Keratinocyte (primary cell): Measurements from ENCODE around the gene DNAH17. TPM values are rescaled to one million over a fixed set of nuclear protein-coding genes. Genes with fewer than 3 reads are reported as not detected.

ENCODE experiments used
- DNase-seq: peaks from one replicate; pipeline ENCODE4 v3.0.0-alpha.2; 2011; ENCODE audit warnings: low read depth, missing footprints, low spot score
- FAIRE-seq: peaks from 2 replicates; lab custom pipeline; 2011; peaks lifted over from hg19 to GRCh38; lab: Jason Lieb, UNC
- H2AFZ ChIP-seq: 2 replicates; pipeline ENCODE4 v1.6.0; 2012; ENCODE audit warnings: low read length, control low read depth, inconsistent platforms; ENCODE audit not compliant: control insufficient read depth
- H3K27ac ChIP-seq: 2 replicates; pipeline ENCODE4 v1.5.1; 2011; ENCODE audit warnings: low read length; ENCODE audit not compliant: control insufficient read depth, insufficient read depth
- H3K27me3 ChIP-seq: 3 replicates; pipeline ENCODE4 v1.6.0; 2011; ENCODE audit warnings: low read length; ENCODE audit not compliant: control insufficient read depth, insufficient read depth; ENCODE audit errors: extremely low read depth
- H3K36me3 ChIP-seq, 2 experiments: 2 replicates in 1 of 2; 3 replicates in 1 of 2; pipeline ENCODE4 v1.5.1; 2011; ENCODE audit warnings: low read length in 2 of 2, mild to moderate bottlenecking in 1 of 2; ENCODE audit not compliant: control insufficient read depth in 2 of 2, insufficient read depth in 2 of 2; ENCODE audit errors: extremely low read depth in 1 of 2
- H3K4me1 ChIP-seq: 3 replicates; pipeline ENCODE4 v1.5.1; 2011; ENCODE audit warnings: low read length; ENCODE audit not compliant: control insufficient read depth, insufficient read depth; ENCODE audit errors: extremely low read depth
- H3K4me2 ChIP-seq: 3 replicates; pipeline ENCODE4 v1.6.0; 2011; ENCODE audit warnings: low read depth, low read length; ENCODE audit not compliant: control insufficient read depth, insufficient read depth; ENCODE audit errors: extremely low read depth
- H3K4me3 ChIP-seq, 3 experiments: fragments of 200-600 bp in 1 of 3; sonication (generic) in 1 of 3; 2 replicates in 2 of 3; 3 replicates in 1 of 3; pipeline ENCODE4 v1.5.1; 2011 to 2016; ENCODE audit warnings: low read length in 3 of 3, mild to moderate bottlenecking in 3 of 3, control low read depth in 2 of 3, inconsistent platforms in 1 of 3, low read depth in 1 of 3, mixed read lengths in 1 of 3, mixed run types in 1 of 3, moderate library complexity in 1 of 3; ENCODE audit not compliant: control insufficient read depth in 2 of 3, insufficient read depth in 2 of 3; ENCODE audit errors: extremely low read depth in 1 of 3
- H3K79me2 ChIP-seq: 2 replicates; pipeline ENCODE4 v1.6.0; 2012; ENCODE audit warnings: low read length; ENCODE audit not compliant: control insufficient read depth, insufficient read depth
- H3K9ac ChIP-seq: 3 replicates; pipeline ENCODE4 v1.6.0; 2011; ENCODE audit warnings: low read length; ENCODE audit not compliant: control insufficient read depth, insufficient read depth; ENCODE audit errors: extremely low read depth
- H3K9me1 ChIP-seq: 3 replicates; pipeline ENCODE4 v1.6.0; 2011; ENCODE audit warnings: low read length; ENCODE audit not compliant: control insufficient read depth, insufficient read depth; ENCODE audit errors: extremely low read depth
- H3K9me3 ChIP-seq: 2 replicates; pipeline ENCODE4 v1.5.1; 2012; ENCODE audit warnings: low read depth, low read length; ENCODE audit not compliant: control insufficient read depth
- H4K20me1 ChIP-seq: 3 replicates; pipeline ENCODE4 v1.6.0; 2011; ENCODE audit warnings: low read length; ENCODE audit not compliant: control insufficient read depth, insufficient read depth; ENCODE audit errors: extremely low read depth
- CTCF ChIP-seq, 3 experiments: IDR thresholded peaks in 1 of 3; conservative IDR thresholded peaks in 1 of 3; optimal IDR thresholded peaks in 1 of 3; 2 replicates in 2 of 3; 3 replicates in 1 of 3; pipeline versions ENCODE3 to v1.5.1; 2011; ENCODE audit warnings: low read length in 3 of 3, mild to moderate bottlenecking in 3 of 3, moderate library complexity in 2 of 3, control low read depth in 1 of 3, inconsistent platforms in 1 of 3; ENCODE audit not compliant: insufficient read depth in 2 of 3; ENCODE audit errors: extremely low read depth in 1 of 3
- EZH2 ChIP-seq: IDR thresholded peaks from one replicate; pipeline ENCODE4 v1.6.1; 2012; ENCODE audit warnings: inconsistent platforms, mild to moderate bottlenecking, low read length, moderate library complexity
- dilution Hi-C: fragments of 300-500 bp; cut with MboI; formaldehyde crosslinking; loops from one replicate; pipeline ENCODE4 v1.7.0; 2020; ENCODE audit warnings: low sequenced_read_pairs; ENCODE audit not compliant: extremely low pct_ligation_motif_present
- polyA plus RNA-seq, 5 experiments: library from polyadenylated mRNA; depleted of rRNA in 3 of 5; stranded (reverse) in 3 of 5; stranded (forward) in 1 of 5; unstranded in 1 of 5; fragments of >200 nt; gene quantifications; 1 replicate in 1 of 5; 2 replicates in 3 of 5; 3 replicates in 1 of 5; pipeline versions ENCODE4 v1.2.1 to v1.2.3, GENCODE V29; 2011 to 2012; ENCODE audit warnings: missing spikeins in 2 of 5, low read depth in 1 of 5, low replicate concordance in 1 of 5

The DNAH17 gene
- polyA plus RNA-seq, 1 donor (not counting 4 experiments of a cell fraction or from before 2014, with no cell fraction given): 0.16 TPM

GRCh38 chr17:78423961-78424675 is 153.1 kb downstream of the DNAH17 start:
- H3K27me3 ChIP-seq: no peaks in the 10 kb centered on the region
- no peak overlapping the region for H3K9ac ChIP-seq
- peaks cover 27 to 37% of the 10 kb centered on the region in 2 experiments for H3K36me3 ChIP-seq
- no peak overlapping the region for H3K4me2 ChIP-seq
- no peak overlapping the region for H3K4me3 ChIP-seq
- dilution Hi-C loops: no loop called here
- FAIRE-seq (no peak), DNase-seq (no peak)
- H3K9me1 ChIP-seq: no peaks in the 10 kb centered on the region
- no peaks in the 10 kb centered on the region for H3K4me1 ChIP-seq
- no peaks in the 10 kb centered on the region for H3K79me2 ChIP-seq
- no peak overlapping the region for H3K27ac ChIP-seq
- no peak overlapping the region for H2AFZ ChIP-seq
- TF ChIP-seq EZH2 (no peak), CTCF (optimal IDR thresholded peaks at IDR 0.05 in 1 of 3, IDR thresholded peaks at IDR 0.05 in 1 of 3, conservative IDR thresholded peaks at IDR 0.05 in 1 of 3; ENCODE audit: extremely low read depth in 1 of 3, insufficient read depth in 2 of 3, low read length in 3 of 3) (no peak)
- H4K20me1 ChIP-seq: no peaks in the 10 kb centered on the region
- H3K9me3 ChIP-seq: no peaks in the 10 kb centered on the region

GRCh38 chr17:78422872-78423588 is 154.2 kb downstream of the DNAH17 start:
- Histone ChIP-seq H2AFZ (no peak overlapping the region), H3K9ac (no peak overlapping the region), H3K79me2 (no peaks in the 10 kb centered on the region), H3K4me2 (no peak overlapping the region), H3K9me3 (no peaks in the 10 kb centered on the region), H3K27ac (no peak overlapping the region), H3K4me1 (no peaks in the 10 kb centered on the region), H3K36me3 (peaks cover 24 to 42% of the 10 kb centered on the region in 2 experiments), H3K9me1 (no peaks in the 10 kb centered on the region), H3K27me3 (no peaks in the 10 kb centered on the region), H3K4me3 (no peak overlapping the region), H4K20me1 (no peaks in the 10 kb centered on the region)
- dilution Hi-C loops: no loop called here
- TF ChIP-seq CTCF (optimal IDR thresholded peaks at IDR 0.05 in 1 of 3, IDR thresholded peaks at IDR 0.05 in 1 of 3, conservative IDR thresholded peaks at IDR 0.05 in 1 of 3; ENCODE audit: extremely low read depth in 1 of 3, insufficient read depth in 2 of 3, low read length in 3 of 3) (no peak), EZH2 (no peak)
- no peak for DNase-seq
- no peak for FAIRE-seq
